ENCODE measurements around the gene FKBP1A.

- TF ChIP-seq CTCF (IDR thresholded peaks at IDR 0.05; ENCODE audit: insufficient read depth, low read length) = no peak
- no peak for TF ChIP-seq POLR2AphosphoS5 (IDR thresholded peaks at IDR 0.05; ENCODE audit: low read depth)
- TF ChIP-seq GABPA (IDR thresholded peaks at IDR 0.05; ENCODE audit: low read depth) = no peak
- no peak for TF ChIP-seq REST (IDR thresholded peaks at IDR 0.05; ENCODE audit: insufficient replicate concordance, low read depth)
- TF ChIP-seq SPI1 (IDR thresholded peaks at IDR 0.05; ENCODE audit: borderline replicate concordance, low read depth) = no peak
Observed at GRCh38 chr20:1369970-1370369, 22.9 kb downstream of the FKBP1A start.
